UCSD-AML1 (cell line): Measurements from ENCODE around the gene CARS2.
"Not testable (repeated sequence)": the region's sequence is repeated elsewhere in the genome, so short reads cannot be mapped to it uniquely, and the experiment has no call there.

Source experiments
- DNase-seq: peaks from one replicate; lab custom pipeline; 2025; ENCODE audit not compliant: unreplicated experiment; lab: John Stamatoyannopoulos, UW

Gene CARS2

DNA sequence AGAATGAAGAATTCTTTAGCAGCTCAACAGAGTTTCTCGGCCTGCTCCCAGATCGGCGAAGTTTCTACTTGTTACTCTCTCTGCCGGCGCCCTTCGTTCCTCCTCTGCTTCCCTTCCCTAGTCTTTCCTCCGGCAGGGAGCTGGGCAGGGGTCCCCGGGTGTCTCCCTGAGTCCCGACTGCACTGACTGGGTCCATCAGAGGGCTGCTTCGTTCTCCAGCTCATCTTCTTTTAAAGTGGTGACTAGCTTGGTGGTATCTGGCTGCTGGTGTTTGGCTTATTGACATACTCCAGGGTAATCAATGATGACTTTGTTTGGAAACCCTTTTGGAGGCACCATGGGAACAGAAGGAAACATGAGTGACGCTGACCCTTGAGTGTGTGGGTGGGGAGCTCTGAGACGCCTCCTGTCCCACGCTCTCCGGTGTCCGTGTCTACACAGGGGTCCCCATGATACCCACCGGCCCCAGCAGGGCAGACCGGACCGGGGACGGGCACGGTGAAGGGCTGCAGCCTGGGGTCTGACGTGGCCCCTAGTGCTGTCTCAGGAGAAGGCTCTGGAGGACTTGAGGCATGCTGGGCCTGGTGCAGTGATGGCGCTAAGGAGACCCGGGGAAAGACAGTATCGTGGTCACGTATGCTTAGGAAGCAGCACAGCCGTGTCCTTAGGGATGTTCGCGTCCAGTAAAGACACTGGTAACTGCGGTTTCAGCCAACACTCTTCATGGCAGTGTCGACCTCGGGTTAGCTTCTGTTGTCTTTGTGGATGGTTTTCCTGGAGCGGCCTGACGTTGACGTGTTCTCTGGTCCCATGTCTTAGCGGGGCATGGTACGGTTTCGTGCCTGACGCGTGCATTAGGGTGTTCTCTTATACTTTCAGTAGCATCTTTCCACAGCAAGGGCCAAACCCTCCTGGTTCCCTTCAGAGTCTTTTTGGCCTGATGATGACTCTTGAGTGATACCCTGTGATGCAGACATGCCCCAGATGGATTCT, 66.8 kb downstream of the CARS2 start:
- no peak for DNase-seq

DNA sequence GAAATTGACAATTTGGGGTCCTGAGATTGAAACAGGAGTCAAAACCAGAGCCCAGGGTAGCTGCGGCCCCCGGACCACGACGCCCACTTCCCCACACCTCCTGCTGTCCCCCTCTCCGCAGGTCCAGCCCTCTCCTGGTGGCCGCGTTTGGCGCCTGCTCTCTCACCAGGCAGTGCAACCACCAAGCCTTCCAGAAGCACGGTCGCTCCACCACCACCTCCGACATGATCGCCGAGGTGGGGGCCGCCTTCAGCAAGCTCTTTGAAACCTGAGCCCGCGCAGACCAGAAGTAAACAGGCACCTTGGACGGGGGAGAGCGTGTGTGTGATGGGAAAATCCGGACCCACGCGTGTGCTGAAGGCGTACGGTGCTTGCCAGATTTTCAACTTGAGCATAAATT, 67.7 kb downstream of the CARS2 start:
- DNase-seq, result no peak

DNA sequence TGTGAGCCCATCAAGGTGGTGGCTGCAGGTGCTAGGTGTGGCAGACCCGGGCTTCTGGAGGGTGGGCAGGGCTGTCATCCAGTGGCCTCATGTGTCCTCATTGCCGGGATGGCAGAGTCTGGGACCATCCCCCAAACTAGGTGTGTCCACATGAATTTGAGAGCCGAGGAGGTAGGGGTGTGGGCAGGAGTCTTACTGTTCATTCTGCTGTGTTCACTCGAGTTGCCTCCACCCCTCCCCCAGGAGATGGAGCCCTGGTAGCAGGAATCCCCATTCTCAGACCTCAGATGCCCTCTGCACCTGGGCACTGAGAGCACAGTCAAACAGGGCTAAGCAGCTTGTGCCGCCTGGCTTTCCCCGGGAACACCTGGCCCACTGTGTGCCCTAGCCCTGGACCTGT, 68.2 kb downstream of the CARS2 start:
- DNase-seq, result no peak

DNA sequence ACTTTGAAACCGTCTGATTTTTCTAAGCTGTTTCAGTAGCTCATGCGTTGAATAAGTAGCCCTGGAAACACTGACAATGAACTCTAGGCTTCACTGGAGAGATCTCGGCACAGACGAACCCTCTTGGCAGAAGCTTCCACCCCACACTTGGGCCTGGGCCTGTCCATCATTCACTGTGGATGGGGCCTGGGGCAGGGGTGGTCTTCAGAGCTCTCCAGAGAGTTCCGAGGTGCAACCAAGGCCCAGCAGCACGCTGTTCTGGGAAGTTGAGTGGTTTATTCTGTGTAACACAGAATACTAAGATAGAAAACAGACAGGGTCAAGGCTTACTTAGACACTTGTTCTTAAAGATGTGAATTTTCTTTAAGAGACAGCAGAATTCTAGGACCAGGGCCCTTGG, 68.6 kb downstream of the CARS2 start:
- DNase-seq, result no peak

DNA sequence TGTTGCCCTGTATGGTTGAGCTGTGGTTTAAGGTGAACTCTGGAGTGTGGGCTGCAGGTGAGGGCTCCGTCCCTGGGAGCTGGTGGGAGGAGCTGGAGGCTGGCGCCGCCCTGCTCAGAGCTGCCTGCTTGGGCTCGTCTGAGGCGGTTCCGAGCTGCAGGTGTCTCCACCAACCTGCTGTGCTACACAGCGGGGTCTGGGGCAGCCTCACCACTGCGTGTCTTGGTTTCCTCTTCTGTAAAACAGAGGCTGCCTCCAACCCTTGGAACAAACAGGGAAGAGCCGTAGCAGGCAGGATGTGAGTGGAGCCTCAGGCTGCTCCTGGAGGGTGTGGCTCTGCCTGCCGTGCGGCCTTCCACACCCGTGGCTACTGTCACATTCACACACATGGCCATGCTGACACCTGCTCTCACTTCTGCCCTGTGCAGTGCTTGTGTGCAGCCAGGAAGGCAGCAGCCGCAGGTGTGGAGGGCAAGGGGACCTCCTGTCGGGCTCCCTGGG, 69.2 kb downstream of the CARS2 start:
- DNase-seq, result no peak

DNA sequence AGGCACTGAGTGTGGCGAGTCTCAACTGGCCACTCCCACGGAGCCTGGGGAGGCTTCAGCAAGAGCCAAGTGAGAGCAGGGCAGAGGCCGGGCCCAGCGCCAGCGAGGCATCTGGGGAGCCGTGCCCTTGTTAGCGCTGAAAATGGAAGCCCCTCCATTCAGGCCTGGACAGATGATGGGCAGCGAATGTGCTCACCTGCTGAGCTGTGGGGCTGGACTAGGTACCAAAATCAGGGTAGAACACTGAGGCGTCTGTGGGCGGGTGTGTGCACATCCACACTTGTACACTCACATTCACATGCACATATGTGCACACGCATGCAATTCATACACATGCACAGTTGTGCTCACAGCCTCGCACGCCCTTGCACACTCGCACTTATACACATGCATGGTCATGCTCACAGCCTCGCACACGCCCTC, 69.9 kb downstream of the CARS2 start:
- DNase-seq, result no peak

DNA sequence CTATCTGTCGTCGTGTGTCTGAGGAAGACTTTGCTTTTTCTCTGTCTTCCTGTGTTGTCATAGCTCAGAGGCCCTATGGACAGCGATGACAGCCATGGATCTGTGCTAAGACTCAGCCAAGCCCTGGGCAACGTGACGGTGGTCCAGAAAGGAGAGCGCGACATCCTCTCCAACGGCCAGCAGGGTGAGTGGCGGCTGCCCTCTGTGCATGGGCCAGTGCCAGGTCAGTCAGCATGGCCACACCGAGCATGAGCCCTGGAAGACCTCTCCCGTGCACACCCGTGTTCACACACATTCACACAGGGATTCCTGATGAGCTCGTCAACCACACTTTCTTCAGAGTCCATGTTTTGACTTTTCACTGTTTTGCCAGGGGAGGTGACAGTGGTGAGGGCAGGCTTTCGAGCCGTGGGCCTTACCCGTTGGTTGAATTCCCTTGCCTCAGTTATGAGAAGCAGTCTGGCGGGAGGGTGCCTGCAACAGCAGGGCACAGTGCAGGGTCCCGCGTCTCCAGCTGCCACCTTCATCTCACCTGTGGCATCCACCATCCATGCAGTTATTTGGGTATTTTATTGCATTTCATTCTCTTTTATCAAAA, 70.4 kb downstream of the CARS2 start:
- DNase-seq, result no peak

GRCh38 chr13:110634558-110634957, 71.4 kb downstream of the CARS2 start:
- no peak for DNase-seq

GRCh38 chr13:110633776-110634175, 72.1 kb downstream of the CARS2 start:
- DNase-seq, result no peak

DNA sequence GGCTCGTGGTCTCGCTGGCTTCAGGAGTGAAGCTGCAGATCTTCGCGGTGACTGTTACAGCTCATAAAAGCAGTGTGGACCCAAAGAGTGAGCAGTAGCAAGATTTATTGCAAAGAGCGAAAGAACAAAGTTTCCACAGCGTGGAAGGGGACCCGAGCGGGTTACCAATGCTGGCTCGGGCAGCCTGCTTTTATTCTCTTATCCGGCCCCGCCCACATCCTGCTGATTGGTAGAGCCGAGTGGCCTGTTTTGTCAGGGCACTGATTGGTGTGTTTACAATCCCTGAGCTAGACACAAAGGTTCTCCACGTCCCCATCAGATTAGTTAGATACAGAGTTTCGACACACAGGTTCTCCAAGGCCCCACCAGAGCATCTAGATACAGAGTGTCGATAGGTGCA, 73.7 kb downstream of the CARS2 start:
- DNase-seq, result not testable (repeated sequence)

GRCh38 chr13:110630566-110631119, 75.3 kb downstream of the CARS2 start:
- DNase-seq, result no peak

GRCh38 chr13:110629735-110630134, 76.2 kb downstream of the CARS2 start:
- no peak for DNase-seq

DNA sequence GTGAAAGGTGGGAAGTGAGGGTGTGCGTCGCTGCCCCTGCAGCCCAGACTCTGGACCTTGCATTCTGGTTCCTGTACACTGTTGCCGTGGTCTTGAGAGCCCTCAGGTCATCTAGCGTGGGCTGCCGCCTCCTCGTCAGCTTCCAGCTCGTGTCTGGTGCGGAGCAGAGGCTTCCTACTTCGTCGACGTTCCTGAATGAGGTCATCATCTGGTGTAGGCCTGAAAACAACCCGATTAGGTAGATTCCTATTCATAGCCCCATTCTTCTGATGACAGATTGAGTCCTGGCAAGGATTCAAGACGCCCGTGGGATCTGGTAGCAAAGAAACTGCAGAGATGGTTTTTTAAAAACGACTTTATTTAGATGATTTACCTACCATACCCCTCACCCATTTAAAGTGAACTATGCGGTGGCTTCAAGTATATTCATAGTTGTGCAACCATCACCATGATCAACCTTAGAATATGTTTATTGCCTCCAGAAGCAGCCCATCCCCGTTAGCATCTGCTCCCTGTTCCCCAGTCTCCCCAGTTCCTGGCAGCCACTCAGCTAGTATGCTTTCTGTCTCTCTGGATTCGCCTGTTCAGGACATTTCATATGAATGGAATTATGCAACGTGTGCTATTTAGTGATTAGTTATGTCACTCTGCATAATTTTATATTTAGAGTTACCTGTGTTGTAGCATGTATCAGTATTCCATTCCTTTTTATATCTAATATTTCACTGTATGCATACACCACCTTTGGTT, 76.8 kb downstream of the CARS2 start:
- no peak for DNase-seq

GRCh38 chr13:110628477-110628793, 77.5 kb downstream of the CARS2 start:
- no peak for DNase-seq

GRCh38 chr13:110627761-110628476, 78.0 kb downstream of the CARS2 start:
- no peak for DNase-seq

DNA sequence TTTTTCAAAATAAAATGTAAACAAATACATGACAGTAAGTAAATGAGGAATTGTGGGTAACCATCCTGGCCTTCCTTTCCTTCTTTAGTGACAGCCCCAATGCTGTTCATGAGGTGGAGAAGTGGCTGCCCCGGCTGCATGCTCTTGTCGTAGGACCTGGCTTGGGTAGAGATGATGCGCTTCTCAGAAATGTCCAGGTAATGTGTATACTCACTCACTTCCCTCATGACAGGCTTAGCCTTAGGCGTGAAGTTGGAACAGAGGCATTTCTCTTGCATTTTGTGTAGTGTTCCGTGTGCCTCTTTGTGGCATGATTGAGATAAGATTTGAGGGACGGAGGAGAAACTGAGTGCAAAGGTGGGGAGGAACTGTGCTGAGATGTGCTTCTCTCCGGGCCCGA, 78.6 kb downstream of the CARS2 start:
- no peak for DNase-seq

- no peak for DNase-seq
These were observed 79.4 kb downstream of the CARS2 start for GRCh38 chr13:110626521-110626920.

GRCh38 chr13:110625771-110626321, 80.1 kb downstream of the CARS2 start:
- DNase-seq, result no peak

GRCh38 chr13:110624766-110625756, 80.9 kb downstream of the CARS2 start:
- no peak for DNase-seq
